Measurements from ENCODE around the gene TMEM140.
"Not testable (repeated sequence)": the region's sequence is repeated elsewhere in the genome, so short reads cannot be mapped to it uniquely, and the experiment has no call there.

Gene TMEM140

DNA sequence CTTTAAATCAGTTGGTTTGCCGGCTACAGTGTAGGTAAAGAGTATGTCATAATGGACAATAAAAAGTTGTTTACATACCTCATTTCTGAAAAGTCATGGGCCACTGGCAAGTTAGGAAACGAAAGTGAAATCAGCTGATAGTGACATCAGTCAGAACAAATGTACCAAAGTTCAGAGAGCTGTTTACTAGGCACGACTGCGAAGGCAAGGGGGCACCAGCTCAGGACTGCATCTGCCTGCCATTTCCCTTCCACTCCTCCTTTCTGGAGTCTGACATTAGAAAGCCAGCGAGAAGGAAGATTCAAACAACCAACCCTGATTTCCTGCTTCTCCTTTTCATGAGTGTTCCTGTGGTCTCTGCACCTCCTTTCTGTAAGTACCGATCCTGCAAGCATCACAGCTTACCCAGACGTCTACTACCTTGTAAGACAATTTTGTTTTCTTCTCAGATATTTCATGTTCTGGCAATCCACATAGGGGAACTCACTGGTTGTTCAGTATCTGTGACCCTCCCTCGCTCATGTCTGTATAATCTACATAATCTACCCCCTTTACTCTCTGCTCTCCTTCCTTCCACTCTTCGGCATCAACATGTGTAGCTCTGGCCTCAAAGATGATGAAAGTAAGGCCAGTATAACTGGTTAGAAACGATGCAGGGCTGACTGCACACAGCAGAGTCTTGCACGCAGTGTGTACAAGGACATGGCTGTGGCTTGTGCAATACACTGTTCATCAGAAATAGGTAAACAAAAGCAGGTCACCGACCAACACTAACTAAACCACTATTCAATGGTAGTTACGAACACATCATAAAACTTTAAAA lies at the start of gene TMEM140:
TMEM140 (plus strand) TSS at position 174 of the 823 bp plus-strand sequence. CDS start 16,370 bp downstream, outside the sequence.
- DNase-seq (ENCODE audit: low read depth), result no peak

GRCh38 chr7:135098391-135098790 lies 49.5 kb upstream of the TMEM140 start:
- no peak for DNase-seq (ENCODE audit: low read depth)

DNA sequence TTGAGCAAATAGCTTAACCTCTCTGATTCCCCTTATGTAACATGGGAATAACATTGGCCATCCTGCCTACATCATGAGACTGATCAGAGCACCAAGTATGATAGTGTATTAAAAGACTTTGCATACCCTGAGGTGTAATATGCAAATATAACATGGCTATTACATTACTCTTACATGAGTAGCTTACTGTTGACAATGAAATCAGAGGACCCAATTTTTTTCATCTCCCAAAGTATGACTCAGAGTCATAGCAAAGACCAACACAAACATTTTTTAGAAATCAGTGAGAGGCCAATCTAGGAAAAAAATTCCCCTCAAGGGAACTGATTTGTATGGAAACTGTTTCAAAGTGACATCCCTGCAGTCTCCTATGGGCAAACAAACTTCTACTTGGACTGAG lies 47.0 kb upstream of the TMEM140 start:
- no peak for DNase-seq (ENCODE audit: low read depth)

- DNase-seq (ENCODE audit: low read depth), result no peak
These were observed 45.5 kb upstream of the TMEM140 start for GRCh38 chr7:135102372-135102771.

DNA sequence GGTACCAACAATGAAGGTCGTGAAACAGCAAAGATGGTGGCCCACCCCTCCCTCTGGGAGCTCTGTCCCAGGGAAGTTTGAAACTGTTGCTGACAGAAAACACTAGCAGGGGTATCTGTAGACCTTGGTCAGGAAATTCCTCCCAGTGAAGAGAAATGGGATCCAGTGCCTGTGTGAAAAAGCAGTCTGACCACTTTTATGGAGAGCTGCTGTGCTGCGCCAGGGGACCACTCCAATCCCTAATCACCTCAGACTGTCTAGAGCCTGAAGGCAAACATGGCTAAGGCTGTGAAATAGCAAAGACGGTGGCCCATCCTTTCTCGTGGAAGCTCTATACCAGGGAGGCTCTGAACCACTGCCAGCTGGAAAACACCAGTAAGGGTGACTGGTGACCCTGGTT lies 38.3 kb upstream of the TMEM140 start:
- DNase-seq (ENCODE audit: low read depth), result no peak

DNA sequence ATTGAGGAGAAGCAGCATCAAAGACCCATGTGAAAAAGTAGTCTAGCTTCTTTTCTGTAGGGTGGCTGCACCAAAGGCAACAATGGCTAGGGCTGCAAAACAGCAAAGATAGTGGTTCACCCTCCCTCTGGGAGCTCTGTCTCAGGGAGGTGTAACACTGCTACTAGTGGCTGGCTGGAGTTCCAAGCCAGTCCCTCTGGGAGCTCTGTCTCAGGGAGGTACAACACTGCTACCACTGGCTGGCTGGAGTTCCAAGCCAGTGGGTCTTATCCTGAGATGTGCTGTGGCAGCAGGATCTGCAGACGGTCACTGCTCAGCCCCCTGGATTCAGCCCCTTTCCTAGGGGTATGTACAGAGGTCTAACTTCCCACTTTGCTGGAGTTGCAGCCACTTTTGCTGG lies 37.9 kb upstream of the TMEM140 start:
- DNase-seq (ENCODE audit: low read depth), result no peak

DNA sequence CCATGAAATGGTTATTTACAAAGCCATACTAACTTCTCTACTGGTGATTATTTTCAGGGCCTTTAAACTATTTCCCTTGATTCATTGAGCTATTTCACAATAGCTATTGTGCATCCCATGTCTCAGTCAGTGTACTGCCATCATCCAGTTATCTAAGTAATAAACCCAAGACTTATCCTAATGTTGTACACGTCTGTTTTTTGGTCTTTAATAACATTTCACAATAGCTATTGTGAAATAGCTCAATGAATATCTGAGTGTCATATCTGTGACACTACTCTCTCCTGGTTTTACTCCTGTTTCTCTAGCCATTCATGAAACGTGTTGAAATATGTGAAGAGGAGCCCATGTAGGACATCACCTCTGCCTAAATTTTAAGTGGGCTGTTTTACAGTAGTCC lies 36.5 kb upstream of the TMEM140 start:
- no peak for DNase-seq (ENCODE audit: low read depth)

DNA sequence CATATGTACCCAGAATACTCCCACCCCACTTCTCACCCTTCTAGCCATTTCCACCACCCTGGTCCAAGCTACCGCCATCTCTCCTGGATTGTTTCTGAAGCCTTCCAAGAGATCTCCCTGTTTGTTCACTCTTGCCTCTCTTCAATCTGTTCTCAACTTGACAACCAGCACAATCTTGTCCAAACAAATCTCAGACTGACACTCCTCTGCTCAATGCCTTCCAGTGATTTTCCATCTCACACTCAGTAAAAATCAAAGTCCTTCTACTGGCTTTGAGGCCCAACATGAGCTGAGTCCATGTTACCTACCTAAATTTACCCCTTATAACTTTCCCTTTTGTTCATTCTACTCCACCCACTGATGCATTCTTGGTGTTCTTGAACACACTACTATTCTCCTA lies 33.2 kb upstream of the TMEM140 start:
- DNase-seq (ENCODE audit: low read depth), result no peak

GRCh38 chr7:135117096-135117495 lies 30.8 kb upstream of the TMEM140 start:
- no peak for DNase-seq (ENCODE audit: low read depth)

- DNase-seq (ENCODE audit: low read depth), result no peak
These were observed 26.0 kb upstream of the TMEM140 start for GRCh38 chr7:135121868-135122267.

DNA sequence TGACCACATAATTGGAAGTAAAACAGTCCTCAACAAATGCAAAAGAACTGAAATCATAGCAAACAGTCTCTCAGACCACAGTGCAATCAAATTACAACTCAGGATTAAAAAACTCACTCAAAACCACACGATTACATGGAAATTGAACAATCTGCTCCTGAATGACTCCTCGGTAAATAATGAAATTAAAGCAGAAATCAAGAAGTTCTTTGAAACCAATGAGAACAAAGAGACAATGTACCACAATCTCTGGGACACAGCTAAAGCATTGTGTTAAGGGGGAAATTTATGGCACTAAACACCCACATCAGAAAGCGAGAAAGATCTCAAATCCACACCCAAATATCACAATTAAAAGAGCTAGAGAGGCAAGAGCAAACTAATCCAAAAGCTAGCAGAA lies 23.2 kb upstream of the TMEM140 start:
- not testable (repeated sequence) for DNase-seq (ENCODE audit: low read depth)

GRCh38 chr7:135128931-135129330 lies 18.9 kb upstream of the TMEM140 start:
- no peak for DNase-seq (ENCODE audit: low read depth)

- no peak for DNase-seq (ENCODE audit: low read depth)
These were observed 18.3 kb upstream of the TMEM140 start for GRCh38 chr7:135129579-135129978.

GRCh38 chr7:135143885-135144668 lies 3.8 kb upstream of the TMEM140 start:
- no peak for DNase-seq (ENCODE audit: low read depth)

- no peak for DNase-seq (ENCODE audit: low read depth)
These were observed 452 bp upstream of the TMEM140 start for GRCh38 chr7:135147341-135147898.

DNA sequence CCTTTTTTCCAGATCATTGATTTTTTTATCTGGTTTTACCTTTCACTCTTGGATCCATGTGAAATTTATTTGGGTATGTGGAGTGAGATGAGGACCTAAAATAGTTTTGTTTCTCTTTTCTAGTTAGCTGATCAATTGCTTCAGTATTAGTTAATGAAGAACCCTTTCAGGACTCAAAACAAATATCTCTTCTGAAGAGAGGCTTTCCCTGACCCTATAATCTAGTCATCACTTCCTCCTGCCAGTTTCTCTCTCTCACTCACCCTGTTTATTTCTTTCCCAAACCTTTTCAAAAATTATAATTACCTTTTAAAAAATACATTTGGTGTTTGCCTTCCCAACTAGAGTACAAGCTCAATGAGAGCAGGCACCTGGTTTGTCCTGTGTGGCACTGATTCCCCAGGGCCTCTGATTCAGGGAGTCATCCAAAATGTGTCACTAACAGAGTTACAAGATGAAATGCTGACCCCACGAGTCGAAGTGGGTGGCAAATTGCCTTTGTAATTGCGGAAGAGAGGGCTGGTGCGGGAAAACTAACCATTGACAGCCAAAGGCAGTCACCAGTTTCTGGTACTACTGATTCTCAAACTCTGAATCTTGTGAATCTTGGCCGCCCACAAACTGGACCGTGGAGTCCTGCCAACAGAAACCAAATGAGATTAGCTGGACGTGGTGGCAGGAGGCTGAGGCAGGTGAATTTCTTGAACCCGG lies 2.4 kb downstream of the TMEM140 start:
- no peak for DNase-seq (ENCODE audit: low read depth)

DNA sequence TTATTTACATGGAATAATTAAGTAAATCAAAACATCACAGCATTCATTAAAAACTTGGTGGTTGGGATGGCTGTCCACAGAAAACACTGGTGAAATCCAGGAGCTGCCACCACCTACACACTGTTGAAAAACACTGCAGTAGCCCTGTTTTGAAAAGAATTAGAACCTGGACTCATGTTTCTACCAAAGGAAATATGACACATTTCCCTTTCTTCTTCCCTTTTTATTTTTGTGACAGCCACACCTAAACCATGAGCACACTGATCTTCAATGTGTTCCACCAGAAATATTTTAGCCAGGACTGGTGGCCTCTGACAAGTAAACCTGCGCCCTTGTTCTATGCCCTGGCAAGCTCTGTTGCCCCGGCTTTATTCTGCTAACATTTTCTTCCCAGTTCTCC lies 3.3 kb downstream of the TMEM140 start:
- no peak for DNase-seq (ENCODE audit: low read depth)

- DNase-seq (ENCODE audit: low read depth), result no peak
These were observed 3.7 kb downstream of the TMEM140 start for GRCh38 chr7:135151533-135151932.

DNA sequence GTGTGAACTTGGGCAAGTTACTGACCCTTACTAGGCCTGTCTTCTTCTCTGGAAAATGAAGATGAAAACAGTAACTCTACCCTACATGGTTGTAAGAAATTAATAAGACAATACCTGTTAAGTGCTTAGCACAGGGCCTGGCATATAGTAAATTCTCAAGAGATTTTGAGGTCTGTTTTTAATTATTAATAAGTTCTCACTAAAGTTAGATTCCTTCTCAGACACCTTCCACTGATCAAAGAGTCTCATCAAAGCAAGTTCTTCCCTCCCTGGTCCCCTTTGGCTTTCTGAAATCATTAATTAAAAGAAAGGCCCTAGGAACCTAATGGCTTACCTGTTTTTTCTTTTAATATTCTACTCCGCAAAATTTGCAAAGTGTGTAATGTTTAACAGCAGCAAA lies 4.6 kb downstream of the TMEM140 start:
- no peak for DNase-seq (ENCODE audit: low read depth)

DNA sequence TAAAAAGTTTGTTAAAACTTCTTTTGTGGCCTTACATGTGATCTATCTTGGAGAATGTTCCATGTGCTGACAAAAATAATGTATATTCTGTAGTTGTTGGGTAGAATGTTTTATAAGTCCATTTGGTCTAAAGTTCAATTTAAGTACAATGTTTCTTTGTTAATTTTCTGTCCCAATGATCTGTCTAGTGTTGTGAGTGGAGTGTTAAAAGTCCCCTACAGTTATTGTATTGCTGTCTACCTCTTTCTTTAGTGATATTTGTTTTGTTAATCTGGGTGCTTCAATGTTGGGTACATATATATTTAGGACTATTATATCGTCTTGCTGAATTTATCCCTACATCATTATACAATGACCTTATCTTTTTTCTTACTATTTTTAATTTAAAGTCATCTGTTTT lies 6.9 kb downstream of the TMEM140 start:
- no peak for DNase-seq (ENCODE audit: low read depth)

DNA sequence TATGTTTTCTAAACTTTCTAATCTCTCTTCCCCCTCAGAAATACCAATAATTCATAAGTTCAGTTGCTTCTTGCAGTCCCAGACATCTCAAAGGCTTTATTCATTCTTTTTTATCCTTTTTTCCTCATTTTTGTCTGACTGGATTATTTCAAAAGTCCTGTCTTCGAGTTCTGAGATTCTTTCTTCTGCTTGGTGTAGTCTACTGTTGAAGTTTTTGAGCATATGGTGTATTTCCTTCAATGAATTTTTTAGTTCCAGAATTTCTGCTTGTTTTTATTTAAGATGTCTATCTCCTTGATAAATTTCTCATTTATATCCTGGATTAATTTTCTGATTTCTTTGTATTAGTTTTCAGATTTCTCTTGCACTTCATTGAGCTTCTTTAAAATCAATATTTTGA lies 8.4 kb downstream of the TMEM140 start:
- no peak for DNase-seq (ENCODE audit: low read depth)

DNA sequence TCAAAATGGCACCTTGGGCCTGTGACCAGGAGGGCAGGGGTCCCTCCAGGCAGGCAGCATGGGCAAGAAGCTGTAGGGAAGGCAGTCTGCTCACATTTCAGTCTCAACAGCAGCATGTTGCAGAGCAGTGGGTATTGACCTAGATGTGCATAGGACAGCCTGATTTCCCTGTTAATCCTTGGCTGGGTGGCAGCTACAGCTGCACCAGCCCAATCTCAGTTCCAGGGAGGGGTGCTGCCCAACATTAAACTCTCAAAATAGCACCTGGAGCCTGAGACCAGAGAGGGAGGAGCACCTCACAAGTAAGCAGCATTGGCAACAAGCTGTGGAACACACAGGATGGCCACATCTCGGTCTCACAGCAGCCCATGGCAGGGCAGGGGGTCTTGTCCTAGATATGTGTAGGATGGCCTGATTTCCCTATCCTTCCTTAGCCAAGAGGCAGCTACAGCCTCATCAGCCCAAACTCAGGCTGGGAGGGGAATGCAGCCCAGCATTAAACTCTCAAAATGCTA lies 10.3 kb downstream of the TMEM140 start:
- no peak for DNase-seq (ENCODE audit: low read depth)

All from stimulated activated CD8-positive, alpha-beta memory T cell treated with anti-CD3 and anti-CD28 coated beads, Interleukin-15, amount 100 ng/mL, for 1 hour (primary cell).